ENCODE measurements around the gene ACR. TPM values are rescaled to one million over a fixed set of nuclear protein-coding genes. Genes with fewer than 3 reads are reported as not detected.
"Not testable (repeated sequence)": the region's sequence is repeated elsewhere in the genome, so short reads cannot be mapped to it uniquely, and the experiment has no call there.

The ACR gene
- total RNA-seq, 6 experiments from 2014 or later = 0.34 to 0.84 (median 0.55) TPM; not detected in 1

GRCh38 chr22:50739894-50740293 lies 1.9 kb downstream of the ACR start:
- intact Hi-C loops (cut with DNase I) = no loop called here
- Histone ChIP-seq H3K4me3 (no peak overlapping the region), H3K27me3 (no peaks in the 10 kb centered on the region), H3K9me3 (no peaks in the 10 kb centered on the region), H3K36me3 (no peaks in the 10 kb centered on the region), H3K4me1 (no peaks in the 10 kb centered on the region), H3K27ac (no peak overlapping the region)
- WGBS (ENCODE audit: insufficient coverage, low coverage, low lambda C conversion rate, missing lambda C conversion rate) = no CpG with 5 or more reads among the region's 12 CpGs
- TF ChIP-seq CTCF (IDR thresholded peaks at IDR 0.05) (no peak), POLR2A (IDR thresholded peaks at IDR 0.05) (no peak)
- no peak for DNase-seq
- ATAC-seq = no peak

DNA sequence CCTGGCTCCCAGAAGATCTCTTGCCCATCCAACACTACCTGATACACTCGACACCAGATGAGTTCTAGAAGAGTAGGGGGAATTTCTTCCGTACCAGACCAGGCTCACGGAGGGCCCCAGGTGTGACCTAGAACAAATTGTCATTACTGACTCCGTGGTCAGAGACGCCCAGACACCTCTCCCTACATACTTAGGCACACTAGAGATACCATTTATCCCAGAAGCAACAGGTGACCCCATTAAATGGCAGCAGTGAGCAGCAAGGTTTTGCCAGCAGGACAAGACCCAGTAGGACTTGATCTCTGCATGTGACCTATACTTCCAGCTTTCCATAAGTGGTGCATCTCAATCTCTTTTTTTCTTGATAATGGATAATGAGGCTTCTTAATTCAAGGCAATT lies 2.7 kb downstream of the ACR start:
- ATAC-seq; H3K9me3 ChIP-seq; H3K4me1 ChIP-seq; intact Hi-C loops (cut with DNase I); H3K4me3 ChIP-seq; H3K27ac ChIP-seq; DNase-seq; H3K27me3 ChIP-seq; H3K36me3 ChIP-seq: not testable (repeated sequence)
- 87% methylated on average over 4 of the region's 5 CpGs for WGBS (ENCODE audit: insufficient coverage, low coverage, low lambda C conversion rate, missing lambda C conversion rate)

GRCh38 chr22:50744424-50744823 lies 6.4 kb downstream of the ACR start:
- H3K27ac ChIP-seq; H3K9me3 ChIP-seq; intact Hi-C loops (cut with DNase I); H3K27me3 ChIP-seq; H3K4me3 ChIP-seq; H3K36me3 ChIP-seq; ATAC-seq; H3K4me1 ChIP-seq; DNase-seq: not testable (repeated sequence)
- no CpG with 5 or more reads among the region's 12 CpGs for WGBS (ENCODE audit: insufficient coverage, low coverage, low lambda C conversion rate, missing lambda C conversion rate)

DNA sequence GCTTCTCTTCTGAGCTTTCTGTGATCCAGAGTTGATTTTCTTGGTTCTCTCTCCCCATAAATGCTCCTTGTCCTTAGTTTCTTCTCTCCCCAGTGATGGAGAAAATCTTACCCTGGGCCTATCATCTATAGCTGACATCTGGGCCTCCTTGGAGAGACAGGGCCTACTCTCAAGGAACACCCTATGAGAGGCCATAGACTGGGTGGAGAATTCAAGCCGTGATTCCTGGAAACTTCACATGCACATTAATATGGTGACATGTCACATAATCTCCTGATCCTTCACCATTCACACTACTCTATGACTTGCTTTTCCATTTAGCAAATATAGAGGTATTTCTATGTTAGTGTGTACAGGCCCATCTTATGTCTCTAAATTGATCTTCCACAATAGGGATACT lies 9.5 kb downstream of the ACR start:
- H3K9me3 ChIP-seq; H3K27ac ChIP-seq; H3K27me3 ChIP-seq; H3K4me3 ChIP-seq; intact Hi-C loops (cut with DNase I); H3K4me1 ChIP-seq; ATAC-seq; H3K36me3 ChIP-seq; DNase-seq: not testable (repeated sequence)
- 70% methylated on average over 1 of the region's 1 CpG for WGBS (ENCODE audit: insufficient coverage, low coverage, low lambda C conversion rate, missing lambda C conversion rate)

DNA sequence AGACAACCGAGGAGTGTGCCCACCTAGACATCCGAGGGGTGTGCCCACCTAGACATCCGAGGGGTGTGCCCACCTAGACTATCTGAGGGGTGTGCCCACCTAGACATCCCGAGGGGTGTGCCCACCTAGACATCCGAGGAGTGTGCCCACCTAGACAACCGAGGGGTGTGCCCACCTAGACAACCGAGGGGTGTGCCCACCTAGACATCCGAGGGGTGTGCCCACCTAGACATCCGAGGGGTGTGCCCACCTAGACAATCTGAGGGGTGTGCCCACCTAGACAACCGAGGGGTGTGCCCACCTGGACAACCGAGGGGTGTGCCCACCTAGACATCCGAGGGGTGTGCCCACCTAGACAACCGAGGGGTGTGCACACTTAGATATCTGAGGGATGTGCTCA lies 10.6 kb downstream of the ACR start:
- H3K27ac ChIP-seq; DNase-seq; H3K4me3 ChIP-seq; H3K36me3 ChIP-seq; H3K9me3 ChIP-seq; intact Hi-C loops (cut with DNase I); ATAC-seq; H3K27me3 ChIP-seq; H3K4me1 ChIP-seq: not testable (repeated sequence)
- 67% methylated on average over 7 of the region's 13 CpGs for WGBS (ENCODE audit: insufficient coverage, low coverage, low lambda C conversion rate, missing lambda C conversion rate)

- H3K4me1 ChIP-seq; H3K36me3 ChIP-seq; H3K27ac ChIP-seq; DNase-seq; intact Hi-C loops (cut with DNase I); H3K4me3 ChIP-seq; H3K27me3 ChIP-seq; H3K9me3 ChIP-seq; ATAC-seq: not testable (repeated sequence)
- WGBS (ENCODE audit: insufficient coverage, low coverage, low lambda C conversion rate, missing lambda C conversion rate) = 76% methylated on average over 8 of the region's 9 CpGs
These were observed 11.5 kb downstream of the ACR start for GRCh38 chr22:50749302-50750074.

DNA sequence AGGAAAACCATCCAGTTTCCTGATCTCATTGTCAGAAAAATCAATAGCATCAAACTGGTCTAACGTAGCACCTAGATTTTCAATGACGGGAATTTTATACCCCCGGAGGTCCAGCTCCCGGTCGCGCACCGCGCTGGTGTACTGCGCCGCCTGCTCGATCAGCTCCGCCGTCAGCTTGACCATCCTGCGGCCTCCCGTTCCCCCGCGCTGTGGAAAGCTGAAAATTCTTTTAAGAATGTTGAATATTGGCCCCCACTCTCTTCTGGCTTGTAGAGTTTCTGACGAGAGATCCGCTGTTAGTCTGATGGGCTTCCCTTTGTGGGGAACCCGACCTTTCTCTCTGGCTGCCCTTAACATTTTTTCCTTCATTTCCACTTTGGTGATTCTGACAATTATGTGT lies 17.2 kb downstream of the ACR start:
- H3K4me1 ChIP-seq; H3K27me3 ChIP-seq; DNase-seq; H3K27ac ChIP-seq; H3K4me3 ChIP-seq; H3K9me3 ChIP-seq; intact Hi-C loops (cut with DNase I); H3K36me3 ChIP-seq: not testable (repeated sequence)
- ATAC-seq = peak in 2 of 4 donors; percentile 12 to 35
- 69% methylated on average over 20 of the region's 20 CpGs for WGBS (ENCODE audit: insufficient coverage, low coverage, low lambda C conversion rate, missing lambda C conversion rate)

DNA sequence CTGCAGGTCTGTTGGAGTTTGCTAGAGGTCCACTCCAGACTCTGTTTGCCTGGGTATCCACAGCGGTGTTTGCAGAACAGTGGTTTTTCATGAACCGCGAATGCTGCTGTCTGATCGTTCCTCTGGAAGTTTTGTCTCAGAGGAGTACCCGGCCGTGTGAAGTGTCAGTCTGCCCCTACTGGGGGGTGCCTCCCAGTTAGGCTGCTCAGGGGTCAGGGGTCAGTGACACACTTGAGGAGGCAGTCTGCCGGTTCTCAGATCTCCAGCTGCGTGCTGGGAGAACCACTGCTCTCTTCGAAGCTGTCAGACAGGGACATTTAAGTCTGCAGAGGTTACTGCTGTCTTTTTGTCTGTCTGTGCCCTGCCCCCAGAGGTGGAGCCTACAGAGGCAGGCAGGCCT lies 18.4 kb downstream of the ACR start:
- DNase-seq; intact Hi-C loops (cut with DNase I); H3K36me3 ChIP-seq; H3K27me3 ChIP-seq; H3K9me3 ChIP-seq; H3K4me1 ChIP-seq; H3K4me3 ChIP-seq; H3K27ac ChIP-seq; ATAC-seq: not testable (repeated sequence)
- WGBS (ENCODE audit: insufficient coverage, low coverage, low lambda C conversion rate, missing lambda C conversion rate) = no CpG with 5 or more reads among the region's 9 CpGs

All from right lobe of liver (tissue), 6 donors.